NCI-H1436 (cell line): Measurements from ENCODE around the gene PITHD1.
"Not testable (repeated sequence)": the region's sequence is repeated elsewhere in the genome, so short reads cannot be mapped to it uniquely, and the experiment has no call there.

Experiments
- DNase-seq: peaks from one replicate; lab custom pipeline; 2025; lab: John Stamatoyannopoulos, UW

The PITHD1 gene

GRCh38 chr1:23825762-23826522 is 47.7 kb downstream of the PITHD1 start:
- no peak for DNase-seq

GRCh38 chr1:23826590-23826989 is 48.4 kb downstream of the PITHD1 start:
- not testable (repeated sequence) for DNase-seq

- DNase-seq, result no peak
Measured at GRCh38 chr1:23827717-23828116, 49.5 kb downstream of the PITHD1 start.

- not testable (repeated sequence) for DNase-seq
Measured at GRCh38 chr1:23834156-23834555, 55.9 kb downstream of the PITHD1 start.

- no peak for DNase-seq
Measured at GRCh38 chr1:23836037-23836436, 57.8 kb downstream of the PITHD1 start.
